CD4-positive, alpha-beta T cell treated with Interleukin-6 at 100 ng/mL for 8 hours (primary cell): ENCODE measurements around the gene MSN.

ENCODE experiments used
- DNase-seq: peaks from one replicate; pipeline ENCODE4 v3.0.0-alpha.2; 2020; ENCODE audit warnings: mixed read lengths, low spot score

MSN gene

GRCh38 chrX:65673857-65674203, 6.4 kb downstream of the MSN start:
- no peak for DNase-seq

GRCh38 chrX:65674204-65674893, 6.9 kb downstream of the MSN start:
- peak; percentile 34 for DNase-seq

DNA sequence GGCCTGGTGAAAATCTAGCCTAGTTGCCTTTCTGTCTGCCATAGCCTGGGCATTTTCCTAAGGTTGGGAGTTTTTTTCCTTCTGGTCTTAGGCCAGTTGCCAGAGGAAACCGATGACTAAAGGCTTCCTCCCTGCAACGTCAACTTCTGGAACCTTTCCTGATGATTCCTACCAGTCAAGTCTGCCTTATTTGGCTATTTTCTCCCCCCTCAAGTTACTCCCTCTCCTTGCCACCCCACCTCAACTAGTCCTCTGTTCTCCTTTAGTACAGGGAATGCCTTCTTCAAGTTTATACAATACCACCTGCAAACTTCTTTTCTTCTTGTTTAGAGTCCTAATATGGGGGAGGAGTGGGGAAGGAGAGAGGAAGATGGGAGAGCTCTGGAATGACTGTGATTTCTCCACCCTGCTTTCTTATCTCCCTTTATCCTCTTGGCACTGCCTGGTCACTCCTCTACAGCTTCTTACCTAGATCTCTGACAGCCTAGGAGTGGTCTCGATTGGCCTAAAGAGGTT, 10.6 kb downstream of the MSN start:
- no peak for DNase-seq

- no peak for DNase-seq
These were observed 11.7 kb downstream of the MSN start for GRCh38 chrX:65679071-65679540.

DNA sequence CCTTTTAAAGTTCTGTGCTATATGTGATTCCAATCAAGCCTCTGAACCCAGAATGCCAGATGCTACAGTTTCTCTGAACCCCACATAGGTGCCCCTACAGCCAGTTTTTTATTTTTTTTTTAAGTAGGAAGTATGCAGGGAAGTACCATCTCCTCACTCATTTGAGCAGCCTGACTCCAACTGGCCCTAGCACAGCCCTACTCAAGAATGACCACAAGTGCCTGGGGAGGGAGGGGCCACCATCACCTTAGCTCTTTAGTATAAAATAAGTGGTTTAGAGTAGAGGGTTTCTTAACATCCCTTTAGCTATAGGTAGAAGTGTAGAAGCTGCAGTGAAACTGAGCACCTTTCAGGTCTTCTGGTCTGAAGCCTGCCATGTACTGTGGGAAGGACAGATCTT, 14.4 kb downstream of the MSN start:
- no peak for DNase-seq

DNA sequence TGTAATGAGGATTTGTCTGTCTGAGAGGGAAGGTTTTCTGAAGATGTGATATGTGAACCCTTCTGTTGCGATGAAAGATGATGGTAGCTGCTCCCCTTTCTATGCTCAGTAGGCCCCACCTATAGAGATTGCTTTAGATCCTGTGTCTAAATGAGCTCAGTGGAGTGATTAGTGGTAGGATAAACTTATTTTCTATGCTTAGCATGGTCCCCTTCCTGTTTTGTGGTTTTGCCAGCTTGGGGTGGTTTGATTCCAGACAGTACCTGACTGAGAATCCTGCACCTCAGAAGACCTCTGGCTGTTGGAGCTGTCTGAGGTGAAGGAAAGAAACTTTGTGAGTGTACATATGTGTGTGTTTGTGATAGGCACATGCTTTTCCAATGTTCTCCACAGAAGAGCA, 17.7 kb downstream of the MSN start:
- DNase-seq: no peak

- DNase-seq: no peak
These were observed 18.8 kb downstream of the MSN start for GRCh38 chrX:65686236-65686635.

DNA sequence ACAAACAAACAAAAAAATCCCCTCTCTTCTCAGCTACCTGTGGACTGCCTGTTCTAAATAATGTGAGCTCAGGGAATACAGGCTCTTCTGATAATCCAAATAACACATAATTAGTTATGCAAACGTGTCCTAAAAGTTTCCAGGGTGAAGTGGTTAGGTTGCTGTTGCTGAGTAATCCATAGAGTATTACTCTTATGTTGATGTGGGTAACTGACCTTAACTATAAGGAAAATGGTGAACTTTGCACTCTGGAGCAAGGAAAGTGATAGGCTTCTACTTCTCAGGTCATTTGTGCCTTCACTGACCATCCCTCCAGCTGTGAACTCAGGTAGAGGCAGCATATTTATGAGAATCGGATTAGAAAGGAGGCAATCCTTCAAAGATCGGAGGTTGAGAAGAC, 19.9 kb downstream of the MSN start:
- DNase-seq: no peak

DNA sequence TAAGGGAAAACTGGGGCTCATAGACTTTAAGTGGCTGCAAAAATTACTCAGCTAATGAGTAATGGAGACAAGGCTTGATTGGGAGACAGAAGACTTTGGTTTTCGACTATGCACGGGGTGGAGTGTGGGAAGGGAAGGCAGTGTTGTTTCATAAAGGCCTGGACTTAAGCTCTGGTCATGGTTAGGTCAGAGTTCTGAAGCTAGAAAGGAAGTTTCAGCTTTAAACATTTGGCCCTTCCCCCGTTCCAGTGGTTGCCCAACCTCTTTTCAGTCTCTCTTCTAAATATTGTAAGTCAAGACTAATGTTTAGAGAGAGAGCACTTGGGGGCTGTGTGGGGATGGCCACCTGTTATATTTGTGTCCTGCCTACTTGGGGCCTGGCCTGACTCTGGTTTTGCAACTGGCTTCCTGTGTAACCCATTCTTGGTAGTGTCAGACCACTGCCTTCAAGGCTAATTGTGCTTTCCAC, 21.0 kb downstream of the MSN start:
- DNase-seq: no peak

- no peak for DNase-seq
These were observed 21.9 kb downstream of the MSN start for GRCh38 chrX:65689377-65689776.

GRCh38 chrX:65690057-65690855, 22.8 kb downstream of the MSN start:
- DNase-seq: no peak

DNA sequence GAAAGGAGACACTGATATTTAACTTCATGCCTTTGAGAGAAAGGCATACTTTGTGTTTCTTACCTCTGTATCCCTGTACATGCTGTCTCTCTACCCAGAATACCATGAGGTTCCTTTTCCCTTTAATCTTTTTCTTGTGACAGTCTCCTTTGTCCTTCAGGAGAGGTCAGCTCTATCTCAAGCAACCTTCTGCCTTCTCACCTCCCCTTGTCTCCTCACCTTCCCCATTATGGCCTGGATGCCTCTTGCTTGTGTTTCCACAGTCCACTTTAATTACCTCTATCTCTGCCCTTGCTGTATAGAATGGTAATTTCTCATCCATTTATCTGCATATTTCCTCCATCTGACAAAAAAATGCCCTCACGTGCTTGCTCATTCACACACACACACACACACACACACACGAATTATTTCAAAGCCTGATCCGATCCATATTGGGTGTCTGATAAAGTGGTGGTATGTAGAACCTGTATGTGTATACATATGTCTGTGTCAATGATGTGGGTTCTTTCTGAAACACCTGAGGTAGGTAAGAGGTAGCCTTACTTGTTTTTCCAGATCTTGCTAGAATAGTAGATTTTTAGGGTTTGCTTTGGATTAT, 28.5 kb downstream of the MSN start:
- no peak for DNase-seq

- no peak for DNase-seq
These were observed 29.2 kb downstream of the MSN start for GRCh38 chrX:65696613-65697012.

GRCh38 chrX:65697211-65697641, 29.8 kb downstream of the MSN start:
- DNase-seq: no peak

- DNase-seq: peak; percentile 75
These were observed 30.7 kb downstream of the MSN start for GRCh38 chrX:65697915-65698796.

GRCh38 chrX:65702956-65703355, 35.5 kb downstream of the MSN start:
- no peak for DNase-seq

GRCh38 chrX:65705439-65705838, 38.0 kb downstream of the MSN start:
- DNase-seq: no peak

DNA sequence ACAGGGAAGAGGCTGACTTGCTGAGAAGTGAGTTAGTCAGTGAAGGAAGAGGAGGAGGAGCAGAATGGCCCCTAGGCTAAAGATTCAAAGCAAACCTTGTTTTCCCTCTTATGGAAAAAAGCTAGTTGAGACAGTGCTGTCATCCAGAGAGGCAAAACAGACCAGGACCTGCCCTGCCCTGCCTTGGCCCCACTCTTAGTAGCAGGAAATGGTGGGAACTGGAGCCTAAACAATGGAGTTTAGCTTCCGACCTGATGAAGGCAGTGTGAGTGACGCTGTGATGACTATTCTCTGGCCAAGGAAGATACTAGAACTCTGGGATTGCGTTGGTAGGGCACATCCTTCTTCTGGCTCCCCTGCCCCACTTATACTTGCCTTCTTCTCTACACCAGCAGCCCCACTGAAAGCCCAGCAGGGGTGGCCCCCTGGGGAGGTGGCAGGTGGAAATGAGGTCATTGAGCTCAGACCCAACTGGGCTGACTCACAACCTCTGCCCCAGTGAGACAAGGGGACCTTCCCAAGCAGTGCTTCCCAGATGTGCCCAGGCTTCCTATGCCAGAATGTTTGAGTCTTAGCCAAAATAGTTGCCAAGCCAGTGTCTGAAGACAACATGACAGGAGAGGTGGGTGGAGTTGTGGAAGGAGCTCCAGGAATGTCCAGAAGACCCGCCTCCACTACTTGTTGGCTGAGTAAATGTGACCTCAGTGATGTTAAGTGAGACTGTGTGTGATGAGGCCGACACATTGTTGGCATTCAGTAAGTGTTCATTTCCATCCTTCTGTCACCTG, 38.8 kb downstream of the MSN start:
- no peak for DNase-seq

GRCh38 chrX:65707151-65707550, 39.7 kb downstream of the MSN start:
- no peak for DNase-seq

DNA sequence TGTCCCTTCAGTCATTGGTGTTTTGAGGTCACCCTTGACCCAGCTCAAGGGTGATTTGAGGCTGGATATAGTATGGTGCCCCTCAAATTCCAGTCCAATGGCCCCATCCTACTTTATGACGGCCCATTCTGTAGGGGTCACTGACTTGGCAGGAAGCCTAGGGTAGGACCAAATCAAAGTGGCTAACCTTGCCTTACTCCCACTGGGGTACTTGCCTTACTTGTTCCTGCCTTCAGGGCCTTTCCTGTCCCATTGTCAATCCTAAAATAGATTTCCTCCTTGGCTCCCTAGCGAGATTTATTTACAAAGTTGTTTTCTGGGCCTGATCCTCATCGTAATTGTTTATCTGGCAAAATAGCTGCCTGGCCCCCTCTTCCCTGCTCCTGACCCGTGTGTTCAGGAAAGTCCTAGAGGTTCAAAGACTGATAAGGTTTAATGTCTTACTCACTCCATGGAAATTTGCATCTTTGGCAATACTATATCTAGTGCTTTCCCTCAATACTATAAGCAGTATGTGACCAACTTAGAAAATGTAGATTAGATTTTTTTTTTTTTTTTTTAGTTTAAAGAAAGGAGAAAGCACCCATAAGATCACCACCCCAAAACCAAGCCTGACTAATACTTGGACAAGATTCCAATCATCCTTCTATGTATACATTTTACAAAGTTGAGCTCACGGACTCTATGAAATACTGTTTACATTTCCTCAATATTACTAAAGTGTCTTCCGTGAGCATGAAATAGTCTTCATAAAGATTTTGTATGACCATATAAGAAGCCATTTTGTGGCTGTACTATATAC, 44.8 kb downstream of the MSN start:
- DNase-seq: no peak
